ENCODE measurements around the gene KANSL3.

Gene KANSL3

GRCh38 chr2:96608469-96609455 is 29.4 kb downstream of the KANSL3 start:
- Mint-ChIP-seq H3K36me3 (ENCODE audit: low read depth) (peaks cover 99% of the 10 kb centered on the region), H3K9me3 (no peaks in the 10 kb centered on the region), H3K4me1 (ENCODE audit: low read depth) (peaks cover 45% of the 10 kb centered on the region), H3K27me3 (no peaks in the 10 kb centered on the region), H3K4me3 (no peak overlapping the region), H3K27ac (peak overlapping the region; percentile 67)
- intact Hi-C loops (cut with micrococcal nuclease) = loop anchor here (10.0 kb wide), 1 partner anchor 196 kb away; no protein-coding TSS in a partner anchor

- Mint-ChIP-seq H3K9me3 (no peaks in the 10 kb centered on the region), H3K4me3 (no peak overlapping the region), H3K27ac (peak overlapping the region; percentile 34), H3K27me3 (no peaks in the 10 kb centered on the region), H3K4me1 (ENCODE audit: low read depth) (peaks cover 41% of the 10 kb centered on the region), H3K36me3 (ENCODE audit: low read depth) (peaks cover 100% of the 10 kb centered on the region)
- intact Hi-C loops (cut with micrococcal nuclease) = loop anchor here (10.0 kb wide), 1 partner anchor 201 kb away; no protein-coding TSS in a partner anchor
Measured at GRCh38 chr2:96604104-96604503, 34.0 kb downstream of the KANSL3 start.

- H3K27me3 Mint-ChIP-seq = no peaks in the 10 kb centered on the region
- intact Hi-C loops (cut with micrococcal nuclease) = loop anchor here (10.0 kb wide), 1 partner anchor 202 kb away; no protein-coding TSS in a partner anchor
- H3K27ac Mint-ChIP-seq = no peak overlapping the region
- H3K4me1 Mint-ChIP-seq (ENCODE audit: low read depth) = peaks cover 25% of the 10 kb centered on the region
- H3K4me3 Mint-ChIP-seq = no peak overlapping the region
- H3K9me3 Mint-ChIP-seq = no peaks in the 10 kb centered on the region
- H3K36me3 Mint-ChIP-seq (ENCODE audit: low read depth) = peaks cover 100% of the 10 kb centered on the region
Measured at GRCh38 chr2:96602330-96602823, 35.7 kb downstream of the KANSL3 start.

GRCh38 chr2:96601382-96602292 is 36.5 kb downstream of the KANSL3 start:
- peaks cover 17% of the 10 kb centered on the region for H3K4me1 Mint-ChIP-seq (ENCODE audit: low read depth)
- no peaks in the 10 kb centered on the region for H3K27me3 Mint-ChIP-seq
- peaks cover 100% of the 10 kb centered on the region for H3K36me3 Mint-ChIP-seq (ENCODE audit: low read depth)
- no peaks in the 10 kb centered on the region for H3K9me3 Mint-ChIP-seq
- no peak overlapping the region for H3K27ac Mint-ChIP-seq
- no peak overlapping the region for H3K4me3 Mint-ChIP-seq
- intact Hi-C loops (cut with micrococcal nuclease) = loop anchor here (10.0 kb wide), 1 partner anchor 203 kb away; no protein-coding TSS in a partner anchor

- intact Hi-C loops (cut with micrococcal nuclease) = loop anchor here (10.0 kb wide), 1 partner anchor 205 kb away; no protein-coding TSS in a partner anchor
- H3K4me3 Mint-ChIP-seq = no peak overlapping the region
Measured at GRCh38 chr2:96599941-96600340, 38.2 kb downstream of the KANSL3 start.

GRCh38 chr2:96596596-96596995 is 41.5 kb downstream of the KANSL3 start:
- H3K36me3 Mint-ChIP-seq (ENCODE audit: low read depth) = peaks cover 99% of the 10 kb centered on the region
- peaks cover 13% of the 10 kb centered on the region for H3K4me1 Mint-ChIP-seq (ENCODE audit: low read depth)
- no peaks in the 10 kb centered on the region for H3K27me3 Mint-ChIP-seq
- no peaks in the 10 kb centered on the region for H3K9me3 Mint-ChIP-seq
- H3K4me3 Mint-ChIP-seq = no peak overlapping the region
- intact Hi-C loops (cut with micrococcal nuclease) = no loop called here
- H3K27ac Mint-ChIP-seq = no peak overlapping the region

More at GRCh38 chr2:96599941-96600340, 38.2 kb downstream of the KANSL3 start:
- H3K4me1 Mint-ChIP-seq (ENCODE audit: low read depth) = peaks cover under 1% of the 10 kb centered on the region
- H3K27me3 Mint-ChIP-seq = no peaks in the 10 kb centered on the region
- H3K27ac Mint-ChIP-seq = no peak overlapping the region
- H3K36me3 Mint-ChIP-seq (ENCODE audit: low read depth) = peaks cover 100% of the 10 kb centered on the region
- no peaks in the 10 kb centered on the region for H3K9me3 Mint-ChIP-seq

GRCh38 chr2:96594691-96595152 is 43.4 kb downstream of the KANSL3 start:
- H3K27ac Mint-ChIP-seq = no peak overlapping the region
- intact Hi-C loops (cut with micrococcal nuclease) = no loop called here
- no peak overlapping the region for H3K4me3 Mint-ChIP-seq

GRCh38 chr2:96594282-96594681 is 43.8 kb downstream of the KANSL3 start:
- H3K4me3 Mint-ChIP-seq = no peak overlapping the region
- intact Hi-C loops (cut with micrococcal nuclease) = no loop called here
- peaks cover 82% of the 10 kb centered on the region for H3K36me3 Mint-ChIP-seq (ENCODE audit: low read depth)
- no peaks in the 10 kb centered on the region for H3K9me3 Mint-ChIP-seq
- H3K4me1 Mint-ChIP-seq (ENCODE audit: low read depth) = peaks cover 26% of the 10 kb centered on the region
- no peak overlapping the region for H3K27ac Mint-ChIP-seq
- H3K27me3 Mint-ChIP-seq = no peaks in the 10 kb centered on the region

More at GRCh38 chr2:96594691-96595152, 43.4 kb downstream of the KANSL3 start:
- Mint-ChIP-seq H3K27me3 (no peaks in the 10 kb centered on the region), H3K36me3 (ENCODE audit: low read depth) (peaks cover 82% of the 10 kb centered on the region), H3K4me1 (ENCODE audit: low read depth) (peaks cover 21% of the 10 kb centered on the region), H3K9me3 (no peaks in the 10 kb centered on the region)

- Mint-ChIP-seq H3K36me3 (ENCODE audit: low read depth) (peaks cover 69% of the 10 kb centered on the region), H3K4me3 (no peak overlapping the region), H3K27ac (no peak overlapping the region), H3K9me3 (no peaks in the 10 kb centered on the region), H3K27me3 (no peaks in the 10 kb centered on the region), H3K4me1 (ENCODE audit: low read depth) (peaks cover 48% of the 10 kb centered on the region)
- intact Hi-C loops (cut with micrococcal nuclease) = no loop called here
Measured at GRCh38 chr2:96591494-96591893, 46.6 kb downstream of the KANSL3 start.

GRCh38 chr2:96591054-96591453 is 47.1 kb downstream of the KANSL3 start:
- Mint-ChIP-seq H3K27me3 (no peaks in the 10 kb centered on the region), H3K36me3 (ENCODE audit: low read depth) (peaks cover 65% of the 10 kb centered on the region), H3K4me1 (ENCODE audit: low read depth) (peaks cover 48% of the 10 kb centered on the region), H3K27ac (no peak overlapping the region), H3K4me3 (no peak overlapping the region), H3K9me3 (no peaks in the 10 kb centered on the region)
- intact Hi-C loops (cut with micrococcal nuclease) = no loop called here

GRCh38 chr2:96587843-96588242 is 50.3 kb downstream of the KANSL3 start:
- Mint-ChIP-seq H3K27me3 (no peaks in the 10 kb centered on the region), H3K9me3 (no peaks in the 10 kb centered on the region), H3K4me1 (ENCODE audit: low read depth) (peaks cover 35% of the 10 kb centered on the region), H3K27ac (no peak overlapping the region), H3K36me3 (ENCODE audit: low read depth) (peaks cover 45% of the 10 kb centered on the region), H3K4me3 (no peak overlapping the region)
- intact Hi-C loops (cut with micrococcal nuclease) = no loop called here

GRCh38 chr2:96584017-96584416 is 54.1 kb downstream of the KANSL3 start:
- no peaks in the 10 kb centered on the region for H3K9me3 Mint-ChIP-seq

GRCh38 chr2:96580771-96581170 is 57.3 kb downstream of the KANSL3 start:
- Mint-ChIP-seq H3K27me3 (no peaks in the 10 kb centered on the region), H3K36me3 (ENCODE audit: low read depth) (peaks cover 12% of the 10 kb centered on the region), H3K9me3 (no peaks in the 10 kb centered on the region), H3K4me3 (no peak overlapping the region), H3K4me1 (ENCODE audit: low read depth) (no peaks in the 10 kb centered on the region), H3K27ac (no peak overlapping the region)
- intact Hi-C loops (cut with micrococcal nuclease) = no loop called here

More at GRCh38 chr2:96584017-96584416, 54.1 kb downstream of the KANSL3 start:
- intact Hi-C loops (cut with micrococcal nuclease) = no loop called here
- H3K36me3 Mint-ChIP-seq (ENCODE audit: low read depth) = peaks cover 27% of the 10 kb centered on the region
- H3K27me3 Mint-ChIP-seq = no peaks in the 10 kb centered on the region
- H3K27ac Mint-ChIP-seq = no peak overlapping the region
- H3K4me1 Mint-ChIP-seq (ENCODE audit: low read depth) = peaks cover 20% of the 10 kb centered on the region
- H3K4me3 Mint-ChIP-seq = no peak overlapping the region

Measured in dendritic cell treated with granulocyte-macrophage colony-stimulating factor and Interleukin-4, amounts not matched to agents 40 ng/mL and 50 ng/mL, for 4 days (primary cell).